IMR-90 (cell line): ENCODE results near the gene TINCR. TPM values are rescaled to one million over a fixed set of nuclear protein-coding genes. Genes with fewer than 3 reads are reported as not detected.

Experiments used
- ATAC-seq: fragments of 200-7000 bp; cut with Tn5 transposase; 2 replicates; pipeline ENCODE4 v1.9.1; 2020; ENCODE audit warnings: low read depth, mild to moderate bottlenecking, moderate library complexity
- BruUV-seq: library from RNA; stranded (reverse); fragments of 400-500 nt; replicated peaks from 2 replicates; lab custom pipeline; 2021; lab: Mats Ljungman, UMichigan
- CTCF ChIA-PET: fragments of 300-600 bp; formaldehyde crosslinking; extraction: SDS; loops from one replicate; lab custom pipeline; 2021; ENCODE audit warnings: antibody characterized with exemption; lab: Yijun Ruan, JAX
- POLR2A ChIA-PET: fragments of 300-600 bp; sonication (Branson Sonifier 250); formaldehyde crosslinking; loops from one replicate; lab custom pipeline; 2022; ENCODE audit warnings: antibody characterized with exemption; ENCODE audit not compliant: unreplicated experiment; lab: Charles Lee
- DNase-seq: peaks from one replicate; pipeline ENCODE4 v3.0.0; 2013
- H2AFZ ChIP-seq: replicated peaks from 2 replicates; pipeline ENCODE3; 2013; ENCODE audit warnings: low read length, mild to moderate bottlenecking; ENCODE audit not compliant: poor library complexity
- H2AK5ac ChIP-seq: 2 replicates; pipeline ENCODE4 v1.6.1; 2013; ENCODE audit warnings: low read depth, low read length, inconsistent platforms
- H2AK9ac ChIP-seq: replicated peaks from 2 replicates; pipeline ENCODE3; 2013; ENCODE audit warnings: mild to moderate bottlenecking, low read depth, low read length, moderate library complexity; ENCODE audit not compliant: poor library complexity
- H2BK120ac ChIP-seq: 2 replicates; pipeline ENCODE4 v1.6.1; 2013; ENCODE audit warnings: low read depth, low read length, inconsistent platforms
- H2BK15ac ChIP-seq: 3 replicates; pipeline ENCODE4 v1.6.1; 2013; ENCODE audit warnings: low read depth, low read length, inconsistent platforms
- H2BK20ac ChIP-seq: 2 replicates; pipeline ENCODE4 v1.6.1; 2013; ENCODE audit warnings: low read depth, mild to moderate bottlenecking, inconsistent platforms, low read length, moderate library complexity
- H2BK5ac ChIP-seq: 2 replicates; pipeline ENCODE4 v1.6.1; 2013; ENCODE audit warnings: mild to moderate bottlenecking, low read depth, low read length, inconsistent platforms; ENCODE audit not compliant: poor library complexity, severe bottlenecking
- H3K14ac ChIP-seq: replicated peaks from 2 replicates; pipeline ENCODE4 v1.6.1; 2013; ENCODE audit warnings: low read depth, low read length, inconsistent platforms
- H3K18ac ChIP-seq: 2 replicates; pipeline ENCODE4 v1.6.1; 2013; ENCODE audit warnings: low read depth, low read length, control low read depth
- H3K23ac ChIP-seq: 2 replicates; pipeline ENCODE4 v1.6.1; 2013; ENCODE audit warnings: low read depth, low read length, inconsistent platforms
- H3K27ac ChIP-seq: 2 replicates; pipeline ENCODE4 v1.5.1; 2013; ENCODE audit warnings: mild to moderate bottlenecking, control low read depth, low read length; ENCODE audit not compliant: insufficient read depth
- H3K27me3 ChIP-seq: 2 replicates; pipeline ENCODE4 v1.6.1; 2013; ENCODE audit warnings: low read length; ENCODE audit not compliant: control insufficient read depth, insufficient read depth
- H3K36me3 ChIP-seq: 2 replicates; pipeline ENCODE4 v1.6.1; 2013; ENCODE audit warnings: low read length, mixed read lengths; ENCODE audit not compliant: control insufficient read depth, insufficient read depth
- H3K4ac ChIP-seq: 2 replicates; pipeline ENCODE4 v1.6.1; 2013; ENCODE audit warnings: low read depth, low read length, inconsistent platforms
- H3K4me1 ChIP-seq: 2 replicates; pipeline ENCODE4 v1.6.1; 2013; ENCODE audit warnings: low read length, mixed read lengths; ENCODE audit not compliant: control insufficient read depth, insufficient read depth
- H3K4me2 ChIP-seq: 2 replicates; pipeline ENCODE4 v1.6.1; 2013; ENCODE audit warnings: low read depth, mild to moderate bottlenecking, control low read depth, low read length, moderate library complexity
- H3K4me3 ChIP-seq: 2 replicates; pipeline ENCODE4 v1.5.1; 2013; ENCODE audit warnings: low read depth, mild to moderate bottlenecking, control low read depth, low read length, moderate library complexity; ENCODE audit not compliant: insufficient read depth
- H3K56ac ChIP-seq: 2 replicates; pipeline ENCODE4 v1.6.1; 2013; ENCODE audit warnings: low read length, inconsistent platforms; ENCODE audit not compliant: insufficient read depth; ENCODE audit errors: extremely low read depth
- H3K79me1 ChIP-seq, 2 experiments: 2 replicates each; pipeline ENCODE4 v1.6.1; 2013; ENCODE audit warnings: low read length in 2 of 2, inconsistent platforms in 1 of 2, low read depth in 1 of 2
- H3K9ac ChIP-seq: 2 replicates; pipeline ENCODE4 v1.6.1; 2013; ENCODE audit warnings: low read depth, low read length, control low read depth
- H3K9me1 ChIP-seq: 2 replicates; pipeline ENCODE4 v1.6.1; 2013; ENCODE audit warnings: low read length, inconsistent platforms; ENCODE audit not compliant: insufficient read depth
- H3K9me3 ChIP-seq: 2 replicates; pipeline ENCODE4 v1.6.1; 2013; ENCODE audit warnings: low read length; ENCODE audit not compliant: control insufficient read depth, insufficient read depth
- H4K20me1 ChIP-seq: 2 replicates; pipeline ENCODE4 v1.6.1; 2013; ENCODE audit warnings: low read length, inconsistent platforms; ENCODE audit not compliant: insufficient read depth
- H4K5ac ChIP-seq: 2 replicates; pipeline ENCODE4 v1.6.1; 2013; ENCODE audit warnings: mild to moderate bottlenecking, low read depth, low read length, control low read depth
- H4K8ac ChIP-seq, 2 experiments: 2 replicates each; pipeline ENCODE4 v1.6.1; 2013; ENCODE audit warnings: low read depth in 2 of 2, low read length in 2 of 2, control low read depth in 1 of 2, inconsistent platforms in 1 of 2
- H4K91ac ChIP-seq: 2 replicates; pipeline ENCODE4 v1.6.1; 2013; ENCODE audit warnings: low read depth, low read length, inconsistent platforms; ENCODE audit not compliant: insufficient read depth
- CEBPB ChIP-seq: IDR thresholded peaks from 2 replicates; pipeline ENCODE4 v1.6.1; 2012; ENCODE audit warnings: low read depth, low read length, improper control_type of control experiment
- FOS ChIP-seq: fragments of 150-350 bp; IDR thresholded peaks from 2 replicates; pipeline ENCODE4 v1.6.1; 2016; ENCODE audit warnings: low read depth, low read length
- MXI1 ChIP-seq: IDR thresholded peaks from 2 replicates; pipeline ENCODE4 v1.6.1; 2012; ENCODE audit warnings: low read depth, mild to moderate bottlenecking, low read length, moderate library complexity, borderline replicate concordance
- WGBS, 2 experiments: methylation state at CpG; one replicate each; pipeline versions ENCODE4 v1.1.5 to v1.1.7; 2013; ENCODE audit warnings: missing lambda C conversion rate in 2 of 2; ENCODE audit not compliant: insufficient read length in 1 of 2; ENCODE audit errors: extremely low coverage in 2 of 2; 5-methylcytosine and 5-hydroxymethylcytosine counted together
- dilution Hi-C: fragments of 300-500 bp; cut with HindIII; formaldehyde crosslinking; loops from one replicate; pipeline ENCODE4 v1.14.3; 2018; ENCODE audit warnings: low sequenced_read_pairs; ENCODE audit not compliant: unreplicated experiment
- in situ Hi-C: fragments of 300-500 bp; cut with MboI; formaldehyde crosslinking; loops from 3 replicates; pipeline ENCODE4 v1.14.3; 2019; ENCODE audit warnings: low sequenced_read_pairs, inconsistent platforms, mixed read lengths
- intact Hi-C: fragments of 100-400 bp; cut with micrococcal nuclease; formaldehyde crosslinking; loops from 2 replicates; pipeline ENCODE4 v1.10.0; 2022
- polyA plus RNA-seq, 3 experiments: library from polyadenylated mRNA; depleted of rRNA; stranded (reverse); fragments of >200 nt; gene quantifications; 2 replicates each; pipeline ENCODE4 v1.2.3, GENCODE V29; 2012; ENCODE audit warnings: low replicate concordance in 1 of 3
- total RNA-seq: library from RNA; depleted of rRNA; stranded (reverse); fragments of >200 nt; gene quantifications from 2 replicates; pipeline ENCODE4 v1.2.3, GENCODE V29; 2012

The TINCR gene
- total and polyA plus RNA-seq, 2 of the 4 experiments (the other 2 are of a cell fraction) = 0.05 TPM; not detected in 1

DNA sequence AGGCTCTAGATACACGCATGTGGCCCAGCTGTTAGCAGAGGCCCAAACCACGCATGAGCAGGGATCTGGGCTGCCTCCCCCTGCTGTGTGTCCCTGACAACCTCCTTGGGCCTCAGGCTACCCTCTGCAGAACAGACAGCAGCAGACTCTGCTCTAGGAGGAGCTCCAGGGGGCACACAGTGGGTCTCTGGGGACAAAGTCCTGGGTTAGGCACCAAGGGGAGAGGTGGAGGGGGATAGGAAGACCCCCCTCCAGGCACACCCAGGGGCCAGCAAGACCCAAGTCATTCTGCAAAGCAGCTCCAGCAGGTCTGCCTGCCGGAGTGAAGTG, 8.0 kb downstream of the TINCR start:
- no peak overlapping the region for H4K5ac ChIP-seq
- in situ Hi-C loops = no loop called here
- H4K8ac ChIP-seq = no peak overlapping the region
- dilution Hi-C loops = no loop called here
- H2AFZ ChIP-seq = no peak overlapping the region
- peaks cover 8% of the 10 kb centered on the region; the same call in 1 of the 2 replicates for H3K9me3 ChIP-seq
- no peak overlapping the region for H2AK5ac ChIP-seq
- no peak overlapping the region for H3K23ac ChIP-seq
- H3K36me3 ChIP-seq = no peaks in the 10 kb centered on the region
- H3K4ac ChIP-seq = no peak overlapping the region
- TF ChIP-seq FOS = no peak
- TF ChIP-seq MXI1 = no peak
- no peak for TF ChIP-seq CEBPB
- H3K18ac ChIP-seq = no peak overlapping the region
- no peak overlapping the region for H4K91ac ChIP-seq
- H3K9me1 ChIP-seq = no peaks in the 10 kb centered on the region
- H3K27me3 ChIP-seq = peaks cover 49% of the 10 kb centered on the region
- no peak overlapping the region for H3K9ac ChIP-seq
- ATAC-seq (no peak), DNase-seq (no peak)
- H3K4me2 ChIP-seq = no peak overlapping the region
- H3K56ac ChIP-seq = no peak overlapping the region
- no peak overlapping the region for H2BK20ac ChIP-seq
- ChIA-PET CTCF (no interaction called here), POLR2A (no interaction called here)
- no peaks in the 10 kb centered on the region for H4K20me1 ChIP-seq
- H3K4me3 ChIP-seq = no peak overlapping the region
- intact Hi-C loops = no loop called here
- H3K27ac ChIP-seq = no peak overlapping the region
- WGBS, 2 experiments = no CpG with 5 or more reads among the region's 3 CpGs
- no peaks in the 10 kb centered on the region; the same call in 1 of the 2 replicates for H3K4me1 ChIP-seq
- H2AK9ac ChIP-seq = no peak overlapping the region
- no peak overlapping the region for H2BK15ac ChIP-seq
- no peak overlapping the region for H2BK5ac ChIP-seq
- H2BK120ac ChIP-seq = no peak overlapping the region
- BruUV-seq = no TSS peak
- no peaks in the 10 kb centered on the region for H3K79me1 ChIP-seq
- H3K14ac ChIP-seq = no peak overlapping the region
